COR-L47 (cell line): Measurements from ENCODE around the gene ARMS2.

ENCODE experiments used
- DNase-seq: peaks from one replicate; lab custom pipeline; 2025; lab: John Stamatoyannopoulos, UW

ARMS2 gene

GRCh38 chr10:122454603-122455080 is at the start of gene ARMS2:
ARMS2 (plus strand) TSS chr10:122454653; CDS start chr10:122454728, 75 bp downstream.
- no peak for DNase-seq

- DNase-seq = no peak
These were observed 46.9 kb upstream of the ARMS2 start for GRCh38 chr10:122407375-122408125.

- no peak for DNase-seq
These were observed 41.1 kb upstream of the ARMS2 start for GRCh38 chr10:122413327-122413726.

- no peak for DNase-seq
These were observed 36.8 kb upstream of the ARMS2 start for GRCh38 chr10:122417667-122418066.

GRCh38 chr10:122419016-122419415 is 35.4 kb upstream of the ARMS2 start:
- no peak for DNase-seq

GRCh38 chr10:122419876-122420623 is 34.4 kb upstream of the ARMS2 start:
- DNase-seq = no peak

- no peak for DNase-seq
These were observed 33.8 kb upstream of the ARMS2 start for GRCh38 chr10:122420624-122421007.

- no peak for DNase-seq
These were observed 33.3 kb upstream of the ARMS2 start for GRCh38 chr10:122421054-122421625.

- no peak for DNase-seq
These were observed 32.7 kb upstream of the ARMS2 start for GRCh38 chr10:122421742-122422141.

GRCh38 chr10:122422266-122422989 is 32.0 kb upstream of the ARMS2 start:
- DNase-seq = no peak

- DNase-seq = no peak
These were observed 30.4 kb upstream of the ARMS2 start for GRCh38 chr10:122424059-122424458.

GRCh38 chr10:122426829-122427228 is 27.6 kb upstream of the ARMS2 start:
- DNase-seq = no peak

GRCh38 chr10:122427280-122427679 is 27.2 kb upstream of the ARMS2 start:
- DNase-seq = no peak

- peak; percentile 13 for DNase-seq
These were observed 19.1 kb upstream of the ARMS2 start for GRCh38 chr10:122435212-122435827.

- no peak for DNase-seq
These were observed 12.5 kb upstream of the ARMS2 start for GRCh38 chr10:122441961-122442360.

- DNase-seq = no peak
These were observed 9.0 kb upstream of the ARMS2 start for GRCh38 chr10:122445469-122445868.

- no peak for DNase-seq
These were observed 8.5 kb upstream of the ARMS2 start for GRCh38 chr10:122445904-122446303.

- DNase-seq = peak; percentile 7
These were observed 7.6 kb upstream of the ARMS2 start for GRCh38 chr10:122446668-122447423.

- DNase-seq = no peak
These were observed 5.9 kb upstream of the ARMS2 start for GRCh38 chr10:122448600-122448999.

- no peak for DNase-seq
These were observed 5.3 kb upstream of the ARMS2 start for GRCh38 chr10:122449153-122449552.

GRCh38 chr10:122450353-122450990 is 4.0 kb upstream of the ARMS2 start:
- DNase-seq = no peak
